ENCODE measurements around the gene INTS3. TPM values are rescaled to one million over a fixed set of nuclear protein-coding genes. Genes with fewer than 3 reads are reported as not detected.
A peak's percentile ranks its signal among the peaks of the same experiment; 100 is the strongest.

INTS3 gene
- total RNA-seq, 2 experiments from 2014 or later: 52.0 to 58.0 TPM

- POLR2A ChIA-PET: no interaction called here
- Mint-ChIP-seq H3K27ac (no peak overlapping the region), H3K27me3 (peaks cover 3% of the 10 kb centered on the region), H3K36me3 (ENCODE audit: low read depth) (no peaks in the 10 kb centered on the region), H3K4me1 (peaks cover 25% of the 10 kb centered on the region), H3K4me3 (no peak overlapping the region), H3K9me3 (ENCODE audit: low read depth) (no peaks in the 10 kb centered on the region)
- DNase-seq (no peak), ATAC-seq (no peak)
- CTCF ChIA-PET: interaction anchor here (1.7 kb wide), 2 partner anchors 128 to 194 kb away, joined by 4 to 5 read pairs; no protein-coding TSS in a partner anchor
- intact Hi-C loops (cut with DNase I, micrococcal nuclease): no loop called here
These were observed 65.6 kb downstream of the INTS3 start for GRCh38 chr1:153793261-153793972.

- intact Hi-C loops (cut with DNase I, micrococcal nuclease): no loop called here
- no peaks in the 10 kb centered on the region for H3K36me3 Mint-ChIP-seq (ENCODE audit: low read depth)
- ChIA-PET POLR2A (no interaction called here), CTCF (interaction anchor here (1.7 kb wide), 1 partner anchor 193 kb away, joined by 5 read pairs; no protein-coding TSS in a partner anchor)
- H3K27ac Mint-ChIP-seq: no peak overlapping the region
- DNase-seq (no peak), ATAC-seq (no peak)
- no peaks in the 10 kb centered on the region for H3K9me3 Mint-ChIP-seq (ENCODE audit: low read depth)
- peaks cover 25% of the 10 kb centered on the region for H3K4me1 Mint-ChIP-seq
- no peaks in the 10 kb centered on the region for H3K27me3 Mint-ChIP-seq
- H3K4me3 Mint-ChIP-seq: no peak overlapping the region
These were observed 66.2 kb downstream of the INTS3 start for GRCh38 chr1:153793973-153794615.

DNA sequence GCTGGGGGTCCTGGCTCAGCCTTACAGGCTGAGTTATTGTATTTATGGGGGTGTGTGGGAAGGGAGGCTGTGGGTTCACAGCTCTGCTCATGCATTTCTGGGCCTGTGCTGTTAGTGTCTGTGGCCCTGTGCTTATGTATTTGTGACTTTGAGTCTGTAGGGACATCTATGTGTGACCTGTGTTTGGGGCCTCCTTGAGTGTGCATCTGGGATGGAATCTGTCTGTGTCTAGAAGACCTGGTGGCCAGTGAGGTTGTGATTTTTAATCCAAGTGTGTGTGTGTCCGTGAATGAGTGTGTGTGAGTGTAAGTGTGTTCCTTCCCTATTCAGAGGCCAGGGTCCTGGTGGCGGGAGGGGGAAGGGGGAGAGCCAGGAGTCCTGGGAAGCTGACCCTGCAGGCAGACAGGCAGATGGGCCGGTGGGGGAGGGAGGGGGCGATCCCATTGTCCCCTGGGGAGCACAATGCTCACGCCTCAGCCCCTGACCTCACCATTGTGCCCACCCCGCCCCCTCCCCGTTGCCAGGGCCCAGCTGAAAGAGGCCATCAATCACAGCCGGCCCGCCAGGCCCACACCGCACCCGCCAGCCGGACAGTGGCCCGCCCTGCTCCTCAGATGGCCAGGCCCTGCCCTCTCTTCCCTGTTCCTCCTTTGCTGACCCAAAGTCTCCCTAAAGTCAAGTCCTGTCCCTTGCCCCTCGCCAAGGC is 66.9 kb downstream of the INTS3 start:
- H3K27ac Mint-ChIP-seq: no peak overlapping the region
- no peak for DNase-seq
- intact Hi-C loops (cut with DNase I, micrococcal nuclease): no loop called here
- no peak for ATAC-seq
- no peaks in the 10 kb centered on the region for H3K9me3 Mint-ChIP-seq (ENCODE audit: low read depth)
- H3K27me3 Mint-ChIP-seq: no peaks in the 10 kb centered on the region
- H3K4me1 Mint-ChIP-seq: peaks cover 21% of the 10 kb centered on the region
- H3K36me3 Mint-ChIP-seq (ENCODE audit: low read depth): no peaks in the 10 kb centered on the region
- POLR2A ChIA-PET: interaction anchor here (0.8 kb wide), 1 partner anchor 196 kb away, joined by 3 read pairs; the partner anchor contains the start of gene RPS27
- CTCF ChIA-PET: interaction anchor here (1.7 kb wide), 1 partner anchor 192 kb away, joined by 5 read pairs; no protein-coding TSS in a partner anchor
- H3K4me3 Mint-ChIP-seq: no peak overlapping the region

GRCh38 chr1:153795330-153795837 is 67.5 kb downstream of the INTS3 start:
- no peak for ATAC-seq
- DNase-seq: no peak
- CTCF ChIA-PET: interaction anchor here (3.5 kb wide), 1 partner anchor 191 kb away, joined by 44 read pairs; the partner anchor contains the start of gene RAB13
- H3K36me3 Mint-ChIP-seq (ENCODE audit: low read depth): no peaks in the 10 kb centered on the region
- POLR2A ChIA-PET: interaction anchor here (0.8 kb wide), 1 partner anchor 195 kb away, joined by 3 read pairs; the partner anchor contains the start of gene RPS27
- no peaks in the 10 kb centered on the region for H3K9me3 Mint-ChIP-seq (ENCODE audit: low read depth)
- no peak overlapping the region for H3K4me3 Mint-ChIP-seq
- H3K27ac Mint-ChIP-seq: no peak overlapping the region
- peaks cover 14% of the 10 kb centered on the region for H3K4me1 Mint-ChIP-seq
- no peaks in the 10 kb centered on the region for H3K27me3 Mint-ChIP-seq
- intact Hi-C loops (cut with DNase I, micrococcal nuclease): no loop called here

DNA sequence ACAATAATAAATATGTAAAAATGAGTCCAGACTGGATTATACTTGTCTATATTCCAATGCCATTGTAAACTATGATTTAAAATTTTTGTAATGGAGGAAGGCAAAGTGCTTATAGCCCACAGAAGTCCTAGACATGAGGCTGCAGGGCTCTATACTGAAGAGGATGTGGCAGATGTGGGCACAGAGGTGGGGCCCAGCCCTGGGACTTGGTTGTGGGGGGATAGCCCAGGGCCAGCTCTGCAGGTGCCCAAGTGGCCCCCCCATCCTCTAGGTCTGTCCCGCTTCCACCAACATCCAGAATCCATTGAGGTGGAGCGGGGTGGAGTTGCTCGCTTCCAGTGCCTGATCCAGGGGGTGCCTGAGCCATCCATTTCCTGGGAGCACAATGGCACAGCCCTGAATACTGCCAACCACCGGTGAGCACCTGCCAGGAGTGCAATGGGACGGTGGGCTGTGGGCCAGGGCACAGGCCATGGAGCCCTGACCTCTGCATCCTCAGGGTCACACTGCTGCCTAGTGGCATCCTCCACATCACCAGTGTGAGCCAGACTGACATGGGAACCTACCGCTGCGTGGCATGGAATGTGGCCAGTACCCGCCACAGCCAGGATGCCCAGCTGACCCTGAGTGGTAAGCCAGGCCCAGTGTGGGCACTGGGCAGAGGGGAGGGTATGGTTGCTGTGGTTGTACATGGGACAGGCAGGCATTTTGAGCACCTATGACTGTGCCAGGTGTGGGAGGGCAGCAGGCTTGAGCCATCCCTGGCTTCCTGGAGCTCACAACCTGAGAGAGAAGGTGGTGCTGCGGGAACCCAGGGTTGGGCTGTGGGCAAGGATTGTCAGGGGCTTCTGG is 68.3 kb downstream of the INTS3 start:
- Mint-ChIP-seq H3K36me3 (ENCODE audit: low read depth) (no peaks in the 10 kb centered on the region), H3K4me3 (no peak overlapping the region), H3K27ac (peak overlapping the region; percentile 38), H3K4me1 (peaks cover 7% of the 10 kb centered on the region), H3K9me3 (ENCODE audit: low read depth) (no peaks in the 10 kb centered on the region), H3K27me3 (no peaks in the 10 kb centered on the region)
- ATAC-seq: no peak
- no peak for DNase-seq
- POLR2A ChIA-PET: no interaction called here
- intact Hi-C loops (cut with DNase I, micrococcal nuclease): loop anchor here (2.0 kb wide), 1 partner anchor 127 kb away; the partner anchor contains the start of gene GATAD2B (in 2 of the 2)
- CTCF ChIA-PET: interaction anchor here (0.6 to 3.5 kb wide), 16 partner anchors 10 to 366 kb away, joined by 3 to 44 read pairs (median 4); partner anchors contain the start of genes DENND4B, JTB and RAB13

DNA sequence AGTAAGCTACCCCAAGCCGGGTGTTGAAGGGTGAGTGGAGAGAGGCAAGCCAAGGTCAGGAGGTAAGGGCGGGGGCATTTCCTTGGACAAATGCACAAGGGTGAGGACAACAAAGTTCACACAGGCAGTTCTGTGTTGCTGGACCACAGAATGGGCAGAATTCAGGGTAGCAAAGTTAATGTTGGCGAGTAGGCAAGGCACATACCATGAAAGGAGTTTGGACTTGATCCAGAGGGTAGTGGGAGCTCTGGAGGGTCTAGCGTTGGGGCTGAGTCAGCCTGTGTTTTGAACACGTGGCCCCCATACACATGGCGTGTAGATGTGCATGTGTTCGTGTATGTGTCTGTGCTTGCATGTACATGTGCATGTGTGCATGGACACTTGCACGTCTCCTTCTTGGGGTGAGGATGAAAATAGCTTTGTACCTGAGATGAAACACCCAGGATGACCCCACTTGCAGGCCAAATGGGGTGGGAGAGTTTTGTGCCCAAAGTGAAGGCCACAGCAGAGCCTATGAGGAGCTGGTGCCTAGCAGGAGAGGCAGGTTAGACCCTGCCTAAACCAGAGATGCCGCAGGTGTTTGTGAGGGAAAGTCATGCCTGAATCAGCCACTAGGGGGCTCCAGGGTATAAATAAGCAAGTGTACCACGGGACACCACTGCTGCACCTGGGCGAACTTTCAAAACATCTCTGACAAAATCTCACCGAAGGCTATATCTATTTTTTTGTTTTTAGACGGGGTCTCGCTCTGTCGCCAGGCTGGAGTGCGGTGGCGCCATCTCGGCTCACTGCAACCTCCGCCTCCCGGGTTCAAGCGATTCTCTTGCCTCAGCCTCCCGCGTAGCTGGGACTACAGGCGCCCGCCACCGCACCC is 69.2 kb downstream of the INTS3 start:
- DNase-seq (peak; percentile 92), ATAC-seq (peak; percentile 92)
- Mint-ChIP-seq H3K9me3 (ENCODE audit: low read depth) (no peaks in the 10 kb centered on the region), H3K27ac (peak overlapping the region; percentile 38), H3K36me3 (ENCODE audit: low read depth) (no peaks in the 10 kb centered on the region), H3K4me1 (no peaks in the 10 kb centered on the region), H3K4me3 (no peak overlapping the region), H3K27me3 (no peaks in the 10 kb centered on the region)
- ChIA-PET POLR2A (no interaction called here), CTCF (interaction anchor here (0.6 to 3.5 kb wide), 23 partner anchors 8 to 403 kb away, joined by 3 to 44 read pairs (median 4); partner anchors contain the start of genes DENND4B, JTB, RAB13 and SLC39A1)
- intact Hi-C loops (cut with DNase I, micrococcal nuclease): loop anchor here (1.0 to 2.0 kb wide), 4 partner anchors 126 to 475 kb away; partner anchors contain the start of genes DENND4B (in 2 of the 2), GATAD2B (in 2 of the 2), RAB13 (in 2 of the 2) and HAX1 (in 1 of the 2)

- no peak for DNase-seq
- intact Hi-C loops (cut with DNase I, micrococcal nuclease): no loop called here
- no peaks in the 10 kb centered on the region for H3K9me3 Mint-ChIP-seq (ENCODE audit: low read depth)
- CTCF ChIA-PET: interaction anchor here (0.5 to 3.5 kb wide), 9 partner anchors 8 to 293 kb away, joined by 3 to 44 read pairs (median 4); partner anchors contain the start of genes DENND4B, GATAD2B, JTB and RAB13
- POLR2A ChIA-PET: no interaction called here
- no peak for ATAC-seq
- no peaks in the 10 kb centered on the region for H3K27me3 Mint-ChIP-seq
- no peak overlapping the region for H3K27ac Mint-ChIP-seq
- no peak overlapping the region for H3K4me3 Mint-ChIP-seq
- no peaks in the 10 kb centered on the region for H3K4me1 Mint-ChIP-seq
- H3K36me3 Mint-ChIP-seq (ENCODE audit: low read depth): peaks cover 1% of the 10 kb centered on the region
These were observed 70.6 kb downstream of the INTS3 start for GRCh38 chr1:153798468-153798780.

DNA sequence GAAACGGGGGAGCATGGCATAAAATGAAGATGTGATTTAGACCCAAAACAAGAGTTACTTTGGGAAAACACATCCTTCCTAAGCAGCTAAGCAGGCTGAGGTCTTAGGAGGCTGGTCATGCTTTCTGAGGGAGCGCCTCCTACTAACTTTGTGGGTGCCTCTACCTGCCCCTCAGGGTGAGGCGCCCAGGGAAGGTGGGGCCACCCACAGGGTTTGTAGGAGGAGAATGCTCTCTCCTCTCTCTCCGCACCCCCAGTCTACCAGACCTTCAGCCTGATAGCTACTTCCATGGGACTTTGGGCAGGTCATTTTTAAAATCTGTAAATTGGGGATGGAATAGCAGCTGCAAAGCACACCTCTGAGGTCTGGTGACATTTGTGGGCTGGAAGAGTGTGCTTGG is 71.2 kb downstream of the INTS3 start:
- ATAC-seq (no peak), DNase-seq (no peak)
- CTCF ChIA-PET: interaction anchor here (0.6 to 3.5 kb wide), 5 partner anchors 126 to 188 kb away, joined by 3 to 44 read pairs (median 5); partner anchors contain the start of genes DENND4B, JTB and RAB13
- Mint-ChIP-seq H3K27me3 (no peaks in the 10 kb centered on the region), H3K27ac (no peak overlapping the region), H3K4me1 (peaks cover 5% of the 10 kb centered on the region), H3K9me3 (ENCODE audit: low read depth) (no peaks in the 10 kb centered on the region), H3K4me3 (no peak overlapping the region), H3K36me3 (ENCODE audit: low read depth) (peaks cover 5% of the 10 kb centered on the region)
- intact Hi-C loops (cut with DNase I, micrococcal nuclease): no loop called here
- POLR2A ChIA-PET: no interaction called here

- Mint-ChIP-seq H3K4me3 (no peak overlapping the region), H3K4me1 (peaks cover 12% of the 10 kb centered on the region), H3K36me3 (ENCODE audit: low read depth) (peaks cover 5% of the 10 kb centered on the region), H3K9me3 (ENCODE audit: low read depth) (no peaks in the 10 kb centered on the region), H3K27ac (no peak overlapping the region), H3K27me3 (no peaks in the 10 kb centered on the region)
- no peak for DNase-seq
- CTCF ChIA-PET: interaction anchor here (0.8 kb wide), 1 partner anchor 187 kb away, joined by 3 read pairs; the partner anchor contains the start of gene RAB13
- POLR2A ChIA-PET: no interaction called here
- intact Hi-C loops (cut with DNase I, micrococcal nuclease): no loop called here
- no peak for ATAC-seq
These were observed 72.0 kb downstream of the INTS3 start for GRCh38 chr1:153799566-153800465.
